ENCODE measurements around the gene CHPT1.

- TF ChIP-seq CTCF (IDR thresholded peaks at IDR 0.05; ENCODE audit: borderline replicate concordance, extremely low read depth, low read length, poor library complexity, severe bottlenecking) (no peak), EZH2 (IDR thresholded peaks at IDR 0.05; ENCODE audit: borderline replicate concordance, low read depth, low read length, severe bottlenecking) (no peak)
These were observed 17.2 kb upstream of the CHPT1 start for GRCh38 chr12:101680240-101680639.

All from DND-41 (cell line).